GM21447 (cell line): Measurements from ENCODE around the gene LPGAT1.

Source experiments
- ATAC-seq: cut with Tn5 transposase; IDR thresholded peaks from one replicate; pipeline ENCODE4 v1.9.1; 2021; ENCODE audit not compliant: unreplicated experiment

Gene LPGAT1

GRCh38 chr1:211775170-211775569, 55.4 kb downstream of the LPGAT1 start:
- ATAC-seq = no peak

DNA sequence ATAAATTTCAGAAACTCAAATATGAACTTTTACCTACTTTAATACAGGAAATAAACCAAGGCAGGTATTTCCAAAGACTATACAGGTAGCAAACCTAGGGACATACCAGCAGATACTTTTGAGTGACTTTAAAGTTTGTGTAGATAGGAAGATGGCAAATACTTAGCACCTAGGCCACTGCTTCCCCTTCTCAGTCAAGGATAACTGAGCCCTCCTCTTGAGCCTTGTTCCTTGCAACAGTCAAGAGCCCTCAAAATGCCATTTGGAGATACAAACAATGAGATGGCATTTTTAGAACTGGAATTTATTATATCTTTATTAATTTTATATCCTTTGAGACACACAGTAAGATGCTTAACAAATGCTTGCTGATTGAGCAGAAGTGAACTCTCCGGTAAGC, 65.9 kb downstream of the LPGAT1 start:
- ATAC-seq = no peak

DNA sequence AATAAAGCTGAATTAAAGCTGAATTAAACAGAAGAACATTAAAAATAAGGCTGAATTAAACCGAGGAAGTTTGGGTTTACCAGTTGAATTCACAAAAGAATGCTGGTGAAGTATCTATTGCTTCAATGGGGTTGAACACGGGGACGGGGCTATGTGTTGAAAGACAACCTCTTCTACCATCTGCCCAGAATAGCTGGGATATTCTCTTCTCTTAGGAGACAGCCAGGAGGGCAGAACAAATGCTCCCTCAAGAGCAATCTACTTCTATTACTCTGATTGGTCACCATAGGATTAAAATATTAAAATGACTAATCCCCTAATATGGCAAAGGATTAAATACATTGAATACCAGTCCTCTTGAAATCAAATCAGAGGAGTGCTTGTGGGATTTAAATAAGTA, 68.4 kb downstream of the LPGAT1 start:
- ATAC-seq = no peak

DNA sequence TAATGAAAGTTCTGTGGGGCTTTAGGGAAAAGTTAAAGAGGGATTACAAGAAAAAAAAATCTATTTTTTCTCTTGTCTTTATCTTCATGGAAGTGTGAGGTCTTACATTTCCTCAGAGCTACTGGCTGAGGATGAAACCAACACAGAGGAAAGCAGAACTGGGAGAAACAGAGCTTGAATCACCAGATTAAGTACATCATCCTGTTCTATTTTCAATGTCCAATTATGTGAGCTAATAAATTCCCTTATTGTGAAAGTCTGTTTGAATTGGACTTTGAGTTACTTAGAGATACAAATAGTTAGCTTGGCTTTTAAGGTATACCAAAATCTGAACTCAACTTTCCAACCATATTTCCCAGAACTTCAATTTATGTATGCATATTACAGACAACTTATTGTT, 69.2 kb downstream of the LPGAT1 start:
- ATAC-seq = no peak

DNA sequence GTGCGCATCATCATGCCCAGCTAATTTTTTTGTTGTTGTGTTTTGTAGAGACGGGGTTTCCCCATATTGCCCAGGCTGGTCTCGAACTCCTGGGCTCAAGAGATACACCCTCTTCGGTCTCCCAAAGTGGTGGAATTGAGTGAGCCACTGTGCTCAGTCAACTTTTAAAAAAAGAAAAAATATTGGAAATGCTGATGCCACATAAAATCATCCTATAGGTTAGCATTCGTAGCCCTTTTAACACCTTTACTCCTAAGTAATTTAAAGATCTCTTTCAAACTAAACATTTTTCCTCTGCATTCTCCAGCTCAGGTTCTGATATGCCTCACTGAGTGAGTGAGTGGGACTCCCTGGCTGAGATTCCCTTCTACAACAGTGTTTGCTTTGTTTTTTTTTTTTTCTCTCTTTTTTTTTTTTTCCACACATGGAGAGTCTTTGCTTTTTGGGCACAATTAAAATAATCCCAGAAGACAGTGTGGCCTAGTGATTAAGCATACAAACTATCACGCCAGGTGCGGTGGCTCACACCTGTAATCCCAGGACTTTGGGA, 74.0 kb downstream of the LPGAT1 start:
- ATAC-seq = no peak

GRCh38 chr1:211753649-211754251, 76.8 kb downstream of the LPGAT1 start:
- ATAC-seq = no peak

GRCh38 chr1:211752951-211753486, 77.5 kb downstream of the LPGAT1 start:
- ATAC-seq = no peak

DNA sequence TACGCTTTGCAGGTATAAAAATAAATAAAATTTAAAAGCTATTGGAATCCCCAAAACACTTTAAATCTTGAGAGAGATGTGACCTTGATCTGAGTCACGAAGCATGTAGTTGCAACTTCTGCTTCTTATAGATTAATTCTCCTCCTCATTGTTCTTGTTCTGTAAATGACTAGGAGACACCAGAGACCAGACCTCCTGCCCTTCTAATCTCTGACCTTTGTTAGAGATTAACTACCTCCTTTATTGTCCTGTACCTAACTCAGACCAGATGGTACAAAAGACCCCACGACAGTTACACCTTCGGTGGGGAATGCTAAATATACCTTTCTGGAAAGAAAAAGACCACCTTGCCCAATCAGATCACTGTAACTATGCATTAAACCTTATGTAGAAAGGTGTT, 78.2 kb downstream of the LPGAT1 start:
- no peak for ATAC-seq

GRCh38 chr1:211751438-211751837, 79.1 kb downstream of the LPGAT1 start:
- ATAC-seq = no peak

DNA sequence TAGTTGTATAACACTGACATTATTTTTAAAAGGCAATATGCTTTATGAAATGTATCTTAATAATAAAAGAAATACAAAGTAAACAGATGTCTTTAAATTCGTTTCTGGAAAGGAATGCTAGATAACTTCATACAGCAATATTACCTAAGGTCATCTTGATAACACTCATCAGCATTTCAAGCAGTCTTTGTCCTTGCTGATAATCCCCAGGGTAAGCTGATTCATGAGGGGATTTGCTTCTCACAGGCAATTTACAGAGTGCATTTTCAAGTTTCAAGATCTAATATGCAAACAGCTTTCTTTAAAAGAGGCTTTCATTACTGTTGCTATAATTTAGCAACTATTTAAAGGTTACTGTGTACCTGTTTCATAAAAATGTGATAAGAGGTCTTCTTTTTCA, 80.0 kb downstream of the LPGAT1 start:
- ATAC-seq = no peak

DNA sequence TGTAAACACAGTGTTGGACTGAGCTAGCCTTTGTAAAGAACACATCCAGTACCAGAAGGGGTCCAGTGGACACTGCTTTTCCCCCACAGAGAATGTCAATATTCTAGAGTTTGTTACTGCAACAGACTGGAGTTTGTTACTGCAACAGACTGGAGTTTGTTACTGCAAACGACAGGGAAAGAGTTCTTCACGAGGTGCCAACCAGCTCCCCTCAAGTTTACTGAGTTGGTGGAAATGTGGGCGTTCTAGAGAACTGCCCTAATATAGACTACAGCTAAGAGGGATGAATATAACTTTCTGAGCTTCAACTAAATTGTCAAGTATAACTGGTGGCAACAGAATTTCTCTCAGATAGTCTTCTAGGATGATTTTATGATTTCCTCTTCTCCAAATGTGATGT, 81.3 kb downstream of the LPGAT1 start:
- ATAC-seq = no peak

DNA sequence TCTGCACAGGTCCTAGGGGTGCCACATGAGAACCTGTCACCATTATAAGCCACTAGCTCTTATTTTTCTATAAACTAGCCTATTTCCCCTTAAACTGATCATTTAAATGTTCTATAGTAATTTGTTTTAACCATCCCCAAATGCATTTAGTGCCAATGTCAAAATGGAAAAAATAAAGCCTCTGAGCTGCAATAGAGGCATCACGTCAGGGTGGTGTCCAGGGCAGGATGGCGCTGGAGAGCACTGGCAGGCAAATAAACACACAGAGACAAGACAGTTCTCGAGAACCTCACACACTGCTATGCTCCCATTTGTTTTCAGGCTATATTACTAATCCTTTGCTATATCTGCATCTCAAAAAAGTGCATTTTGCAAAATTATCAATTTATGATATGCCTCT, 81.8 kb downstream of the LPGAT1 start:
- ATAC-seq = no peak

GRCh38 chr1:211742889-211743529, 87.6 kb downstream of the LPGAT1 start:
- no peak for ATAC-seq

DNA sequence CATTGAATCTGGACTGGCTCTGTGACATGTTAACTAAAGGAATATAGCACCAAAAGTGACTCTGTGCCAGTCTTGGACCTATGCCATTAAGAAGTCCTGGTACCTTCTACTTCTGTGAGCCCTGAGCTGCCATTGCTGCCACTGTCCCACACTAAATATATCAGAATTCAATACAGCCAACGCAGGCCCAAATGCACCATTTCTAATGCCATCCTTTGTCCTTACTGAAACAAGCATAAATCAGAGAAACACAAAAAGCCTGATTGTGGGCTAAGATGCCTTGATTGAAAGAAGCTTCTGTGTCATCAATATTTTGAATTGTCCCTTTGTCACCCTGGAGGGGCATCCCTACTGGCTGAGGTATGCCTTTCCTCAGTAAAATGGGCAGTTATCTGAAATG, 88.3 kb downstream of the LPGAT1 start:
- ATAC-seq = no peak

GRCh38 chr1:211741788-211742187, 88.8 kb downstream of the LPGAT1 start:
- no peak for ATAC-seq

- no peak for ATAC-seq
Observed at GRCh38 chr1:211741116-211741515, 89.4 kb downstream of the LPGAT1 start.

- ATAC-seq = peak; percentile 61
Observed at GRCh38 chr1:211739671-211740411, 90.7 kb downstream of the LPGAT1 start.

DNA sequence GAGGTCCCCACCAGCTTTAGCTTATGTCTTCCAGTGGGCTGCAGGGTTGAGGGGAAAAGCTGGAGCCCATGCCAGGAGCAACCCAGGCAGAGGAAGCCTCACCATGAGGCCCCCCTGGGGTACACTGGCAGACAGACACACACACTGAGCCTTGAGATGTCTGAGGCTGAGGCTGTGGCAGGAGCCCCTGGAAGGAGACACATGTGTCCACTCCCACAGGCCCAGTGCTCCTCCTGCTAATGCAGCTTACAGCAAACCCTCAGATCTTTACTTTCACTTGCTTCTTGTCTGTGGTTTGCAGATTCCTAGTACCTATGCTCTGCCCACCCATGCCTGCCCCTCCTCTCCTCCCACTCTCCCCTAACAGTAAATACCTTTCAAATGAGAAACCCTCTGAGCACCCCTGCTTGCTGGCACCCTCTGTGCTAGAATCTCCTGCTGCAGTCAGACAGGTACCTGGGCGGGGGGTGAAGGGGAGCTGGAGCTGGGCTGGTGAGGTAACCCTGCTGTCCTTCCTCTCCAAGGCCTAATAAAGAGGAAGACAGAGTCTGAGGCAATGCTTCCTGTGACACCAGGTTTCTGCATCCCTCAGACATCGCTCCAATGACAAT, 91.8 kb downstream of the LPGAT1 start:
- ATAC-seq = no peak

- no peak for ATAC-seq
Observed at GRCh38 chr1:211738096-211738690, 92.4 kb downstream of the LPGAT1 start.

DNA sequence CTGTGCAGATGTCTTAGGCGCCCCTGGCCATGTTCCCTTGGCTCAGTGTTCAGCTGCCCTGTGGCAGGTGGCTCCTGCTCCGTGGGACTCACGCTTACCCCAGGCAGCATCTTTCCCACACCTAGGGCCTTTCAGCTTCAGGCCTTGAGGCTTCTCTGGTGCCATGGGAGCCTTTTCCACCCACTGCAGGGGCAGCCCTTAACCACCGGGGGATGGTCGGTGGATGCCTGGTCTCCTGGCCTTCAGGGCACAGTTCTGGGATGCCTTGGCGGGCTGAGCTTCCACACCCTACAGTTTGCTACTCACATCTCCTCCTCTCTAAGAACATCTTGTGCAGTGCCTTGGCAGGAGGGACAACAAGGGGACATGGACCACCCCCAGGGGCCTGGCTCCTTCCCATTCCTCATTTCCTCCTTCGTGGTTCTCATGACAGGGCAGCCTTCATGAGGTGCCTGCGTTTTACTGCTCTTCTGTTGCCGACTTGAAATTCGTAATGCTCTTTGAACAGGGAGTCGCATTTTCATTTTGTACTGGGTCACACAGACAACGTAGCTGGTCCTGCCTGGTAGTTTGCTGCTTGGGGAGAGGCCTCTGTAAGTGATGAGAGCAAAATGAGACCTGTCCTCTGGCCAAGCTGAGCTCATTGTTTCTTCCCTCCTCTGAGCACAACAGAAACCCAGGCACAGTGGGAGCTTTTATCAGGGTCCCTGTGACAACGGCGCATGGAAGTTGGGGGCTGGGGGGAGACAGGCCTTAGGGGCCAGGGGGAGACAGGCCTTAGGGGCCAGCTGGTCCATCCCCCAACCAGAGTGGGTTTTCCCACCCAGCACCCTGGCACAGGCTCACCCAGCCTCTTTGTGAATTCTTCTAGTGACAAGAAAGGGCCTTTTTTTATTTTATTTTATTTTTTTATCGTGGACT, 93.2 kb downstream of the LPGAT1 start:
- no peak for ATAC-seq
